GM19372 (cell line): ENCODE data around the gene MRPL4.
"Not testable (repeated sequence)": the region's sequence is repeated elsewhere in the genome, so short reads cannot be mapped to it uniquely, and the experiment has no call there.

ENCODE experiments used
- ATAC-seq: cut with Tn5 transposase; IDR thresholded peaks from one replicate; pipeline ENCODE4 v1.9.1; 2021; ENCODE audit warnings: mild to moderate bottlenecking, low read depth, moderate library complexity; ENCODE audit not compliant: unreplicated experiment

The MRPL4 gene

GRCh38 chr19:10228920-10229319, 23.1 kb upstream of the MRPL4 start:
- no peak for ATAC-seq

GRCh38 chr19:10230173-10230860, 21.7 kb upstream of the MRPL4 start:
- ATAC-seq, result no peak

- ATAC-seq, result peak; percentile 49
Observed at GRCh38 chr19:10230861-10231611, 21.0 kb upstream of the MRPL4 start, which contains the start of gene S1PR2. TSS of gene S1PR2 (minus strand) at chr19:10231331. CDS start at chr19:10224905, 6,426 bp downstream.

GRCh38 chr19:10231612-10232228, 20.3 kb upstream of the MRPL4 start:
- no peak for ATAC-seq

- ATAC-seq, result no peak
Observed at GRCh38 chr19:10233946-10234345, 18.1 kb upstream of the MRPL4 start.

- no peak for ATAC-seq
Observed at GRCh38 chr19:10235003-10235402, 17.0 kb upstream of the MRPL4 start.

DNA sequence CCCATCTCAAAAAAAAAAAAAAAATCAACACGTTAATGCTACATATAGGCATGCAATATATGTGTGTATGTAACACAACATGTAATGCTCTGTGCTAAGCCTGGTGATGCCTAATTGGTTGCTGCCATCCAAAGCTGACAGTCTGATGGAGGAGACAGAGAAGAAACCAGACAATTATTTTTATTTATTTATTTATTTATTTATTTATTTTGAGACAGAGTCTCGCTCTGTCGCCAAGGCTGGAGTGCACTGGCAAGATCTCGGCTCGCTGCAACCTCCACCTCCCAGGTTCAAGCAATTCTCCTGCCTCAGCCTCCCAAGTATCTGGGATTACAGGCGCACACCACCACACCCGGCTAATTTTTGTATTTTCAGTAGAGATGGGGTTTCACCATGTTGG, 16.6 kb upstream of the MRPL4 start:
- ATAC-seq, result not testable (repeated sequence)

GRCh38 chr19:10237702-10238101, 14.3 kb upstream of the MRPL4 start:
- ATAC-seq, result no peak

- no peak for ATAC-seq
Observed at GRCh38 chr19:10238172-10238783, 13.7 kb upstream of the MRPL4 start.

DNA sequence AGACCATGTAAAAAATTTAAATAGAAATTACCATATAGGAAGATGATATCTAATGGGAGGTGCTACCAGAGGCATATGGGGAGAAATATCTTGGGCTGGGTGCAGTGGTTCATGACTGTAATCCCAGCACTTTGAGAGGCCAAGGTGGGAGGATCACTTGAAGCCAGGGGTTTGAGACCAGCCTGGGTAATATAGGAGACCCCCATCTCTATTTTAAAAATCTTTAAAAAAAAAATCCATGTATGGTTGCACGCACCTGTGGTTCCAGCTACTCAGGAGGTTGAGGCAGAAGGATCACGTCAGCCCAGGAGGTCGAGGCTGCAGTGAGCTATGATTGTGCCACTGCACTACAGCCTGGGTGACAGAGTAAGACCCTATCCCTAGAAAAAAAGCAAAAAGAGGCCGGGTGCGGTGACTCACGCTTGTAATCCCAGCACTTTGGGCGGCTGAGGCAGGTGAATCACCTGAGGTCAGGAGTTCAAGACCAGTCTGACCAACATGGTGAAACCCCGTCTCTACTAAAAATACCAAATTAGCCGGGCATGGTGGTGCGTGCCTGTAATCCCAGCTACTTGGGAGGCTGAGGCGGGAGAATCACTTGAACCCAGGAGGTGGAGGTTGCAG, 10.1 kb upstream of the MRPL4 start:
- ATAC-seq, result not testable (repeated sequence)

DNA sequence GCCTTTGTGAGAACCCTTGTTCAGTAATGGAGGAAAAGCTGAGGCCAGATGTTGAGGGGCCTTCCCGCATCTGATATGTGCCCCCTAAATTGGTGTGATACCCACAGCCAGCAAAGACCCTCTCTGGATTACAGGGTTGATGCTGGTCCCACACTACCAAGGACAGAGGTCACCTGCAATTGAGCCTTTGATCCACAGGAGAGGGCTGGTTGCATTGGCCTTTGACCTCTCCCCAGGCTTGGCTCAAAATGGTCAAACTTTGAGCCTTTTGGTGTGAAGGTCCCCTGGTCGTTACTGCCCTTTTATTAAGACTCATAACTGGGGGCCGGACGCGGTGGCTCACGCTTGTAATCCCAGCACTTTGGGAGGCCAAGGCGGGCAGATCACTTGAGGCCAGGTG, 8.4 kb upstream of the MRPL4 start:
- ATAC-seq, result no peak

DNA sequence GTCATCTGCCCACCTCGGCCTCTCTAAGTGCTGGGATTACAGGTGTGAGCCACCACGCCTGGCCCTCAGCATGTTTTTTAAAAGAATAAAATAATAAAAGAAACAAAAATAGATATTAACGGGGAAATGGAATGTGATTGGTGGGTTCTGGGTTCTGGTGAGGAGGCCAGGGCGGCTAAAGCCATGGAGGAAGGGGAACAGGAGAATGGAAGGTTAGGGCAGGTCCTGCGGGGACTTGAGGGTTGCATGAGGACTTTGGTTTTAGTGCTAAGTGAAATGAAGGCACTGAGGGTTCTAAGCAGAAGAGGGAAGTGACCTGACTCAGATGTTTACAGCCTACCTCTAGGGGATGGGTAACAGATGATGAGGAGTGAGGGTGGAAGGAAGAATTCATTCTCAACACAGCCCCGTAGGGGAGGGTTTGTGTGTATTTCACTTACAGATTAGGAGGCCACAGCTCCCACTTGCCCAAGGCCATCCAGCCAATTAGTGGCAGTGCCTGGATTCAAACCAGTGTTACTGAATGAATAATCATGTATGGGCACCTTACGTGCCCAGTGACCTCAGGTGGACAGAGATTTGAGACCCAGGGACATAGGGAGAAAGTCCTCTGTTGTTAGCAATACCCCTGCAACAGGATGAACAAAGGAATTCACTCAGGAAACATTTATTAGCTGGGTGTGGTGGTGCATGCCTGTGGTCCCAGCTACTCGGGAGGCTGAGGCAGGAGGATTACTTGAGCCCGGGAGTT, 6.7 kb upstream of the MRPL4 start:
- no peak for ATAC-seq

DNA sequence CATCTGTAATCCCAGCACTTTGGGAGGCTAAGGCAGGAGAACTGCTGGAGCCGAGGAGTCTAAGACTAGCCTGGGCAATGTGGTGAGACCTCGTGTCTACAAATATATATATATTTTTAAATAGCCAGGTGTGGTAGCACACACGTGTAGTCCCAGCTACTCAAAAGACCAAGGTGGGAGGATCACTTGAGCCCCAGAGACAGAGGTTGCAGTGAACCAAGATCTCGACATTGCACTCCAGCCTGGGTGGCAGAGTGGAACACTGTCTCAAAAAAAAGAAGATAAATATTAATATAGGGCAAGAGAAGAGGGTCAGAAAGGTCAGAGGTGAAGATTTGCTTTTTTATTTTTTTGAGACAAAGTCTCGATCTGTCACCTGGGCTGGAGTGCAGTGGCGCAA, 5.5 kb upstream of the MRPL4 start:
- no peak for ATAC-seq

- ATAC-seq, result no peak
Observed at GRCh38 chr19:10252707-10253106, 693 bp downstream of the MRPL4 start.

DNA sequence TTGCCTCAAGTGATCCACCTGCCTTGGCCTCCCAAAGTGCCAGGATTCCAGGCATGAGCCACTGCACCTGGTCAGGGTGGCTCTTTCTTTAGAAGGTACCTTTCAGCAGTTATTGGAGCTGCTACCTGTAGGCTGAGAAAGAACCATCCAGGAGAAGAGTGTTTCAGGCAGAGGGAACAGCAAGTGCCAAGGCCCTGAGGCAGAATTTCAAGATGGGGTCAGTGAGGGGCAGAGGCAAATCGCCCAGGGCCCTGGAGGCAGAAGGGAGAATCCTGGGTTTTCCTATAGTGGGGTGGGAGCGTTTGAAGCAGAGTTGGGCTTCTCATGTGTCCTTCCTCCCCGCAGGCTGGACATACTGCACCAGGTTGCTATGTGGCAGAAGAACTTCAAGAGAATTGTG, 2.2 kb downstream of the MRPL4 start:
- no peak for ATAC-seq

- no peak for ATAC-seq
Observed at GRCh38 chr19:10255358-10255757, 3.3 kb downstream of the MRPL4 start.

- ATAC-seq, result no peak
Observed at GRCh38 chr19:10256551-10256950, 4.5 kb downstream of the MRPL4 start.

DNA sequence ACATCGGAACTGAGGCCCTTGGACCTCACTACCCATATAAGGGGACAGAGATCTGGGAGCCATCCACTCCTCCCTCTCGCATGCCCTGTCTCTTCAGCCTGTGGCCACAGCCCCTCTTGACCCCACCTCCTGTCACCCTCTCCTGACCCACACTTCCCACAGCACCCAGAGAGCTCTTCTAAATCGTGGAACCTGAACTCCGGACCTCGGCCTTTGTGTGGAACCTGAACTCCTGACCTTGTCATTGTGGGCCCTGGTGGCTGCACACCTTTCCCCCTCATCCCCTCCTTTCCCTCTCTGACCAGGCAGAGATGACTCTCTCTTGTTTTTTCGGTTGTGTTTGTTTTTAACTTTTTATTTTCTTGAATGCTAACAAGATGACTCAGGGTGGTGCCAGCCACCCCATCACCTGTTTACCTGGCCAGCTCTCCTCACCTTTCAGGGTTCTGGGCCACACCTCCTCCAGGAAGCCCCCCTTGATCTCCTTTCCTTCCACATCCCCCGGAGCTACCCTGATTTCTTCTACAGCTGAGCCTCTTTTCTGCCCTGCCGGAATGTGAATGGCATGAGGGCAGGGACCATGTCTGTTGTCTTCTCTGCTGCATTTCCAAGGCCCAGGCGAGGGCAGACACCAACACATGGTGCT, 5.1 kb downstream of the MRPL4 start:
- no peak for ATAC-seq

GRCh38 chr19:10258080-10258710, 6.2 kb downstream of the MRPL4 start:
- no peak for ATAC-seq
